GM21423 (cell line): Measurements from ENCODE around the gene CPN2.

Experiments used
- ATAC-seq: cut with Tn5 transposase; IDR thresholded peaks from one replicate; pipeline ENCODE4 v1.9.1; 2021; ENCODE audit warnings: mild to moderate bottlenecking, moderate library complexity; ENCODE audit not compliant: unreplicated experiment

CPN2 gene

GRCh38 chr3:194329583-194329965 lies 21.6 kb downstream of the CPN2 start:
- ATAC-seq, result no peak

- ATAC-seq, result no peak
Observed at GRCh38 chr3:194328942-194329582, 22.1 kb downstream of the CPN2 start.

GRCh38 chr3:194328053-194328657 lies 23.0 kb downstream of the CPN2 start:
- ATAC-seq, result no peak

GRCh38 chr3:194327218-194328052 lies 23.7 kb downstream of the CPN2 start:
- no peak for ATAC-seq

- no peak for ATAC-seq
Observed at GRCh38 chr3:194326968-194327217, 24.2 kb downstream of the CPN2 start.

GRCh38 chr3:194326192-194326967 lies 24.7 kb downstream of the CPN2 start:
- no peak for ATAC-seq

GRCh38 chr3:194325424-194326153 lies 25.5 kb downstream of the CPN2 start:
- ATAC-seq, result no peak

GRCh38 chr3:194324823-194325327 lies 26.3 kb downstream of the CPN2 start:
- ATAC-seq, result no peak

GRCh38 chr3:194323785-194324735 lies 27.1 kb downstream of the CPN2 start:
- peak; percentile 51 for ATAC-seq

- no peak for ATAC-seq
Observed at GRCh38 chr3:194322678-194323211, 28.4 kb downstream of the CPN2 start.

GRCh38 chr3:194321693-194322640 lies 29.2 kb downstream of the CPN2 start:
- no peak for ATAC-seq

- ATAC-seq, result no peak
Observed at GRCh38 chr3:194320744-194321243, 30.3 kb downstream of the CPN2 start.

- no peak for ATAC-seq
Observed at GRCh38 chr3:194320100-194320499, 31.0 kb downstream of the CPN2 start.

- ATAC-seq, result no peak
Observed at GRCh38 chr3:194318511-194319161, 32.5 kb downstream of the CPN2 start.

- no peak for ATAC-seq
Observed at GRCh38 chr3:194316918-194317317, 34.2 kb downstream of the CPN2 start.

- ATAC-seq, result peak; percentile 15
Observed at GRCh38 chr3:194315965-194316361, 35.2 kb downstream of the CPN2 start.
